ENCODE measurements around the gene CFAP299. TPM values are rescaled to one million over a fixed set of nuclear protein-coding genes. Genes with fewer than 3 reads are reported as not detected.

CFAP299 gene
- total RNA-seq, 3 donors from 2014 or later, result not detected

DNA sequence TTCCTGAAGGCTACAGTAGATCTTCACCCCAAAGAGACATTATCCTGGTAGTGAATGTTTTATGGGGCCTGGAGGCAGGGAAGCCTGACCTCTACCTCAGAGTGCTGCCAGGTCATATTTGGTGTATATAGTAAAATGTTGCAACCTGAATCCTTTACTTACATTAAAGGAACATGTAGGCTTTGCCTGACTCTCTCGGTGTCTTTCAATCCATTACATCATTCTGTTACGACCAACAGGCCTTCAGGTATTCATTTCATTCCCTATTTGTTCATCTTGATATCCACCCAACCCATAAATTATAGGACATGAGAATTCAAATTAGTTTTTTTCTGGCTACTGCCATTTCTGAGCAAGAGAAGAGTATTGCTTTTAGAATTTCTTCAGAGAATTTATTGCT lies 116.5 kb downstream of the CFAP299 start:
- intact Hi-C loops (cut with DNase I, micrococcal nuclease), result no loop called here
- no peaks in the 10 kb centered on the region for H3K9me3 ChIP-seq
- H3K4me3 ChIP-seq, result no peak overlapping the region
- H3K4me1 ChIP-seq (ENCODE audit: low read depth), result no peaks in the 10 kb centered on the region
- no peaks in the 10 kb centered on the region for H3K36me3 ChIP-seq (ENCODE audit: low read depth)
- DNase-seq (no peak), ATAC-seq (no peak)
- TF ChIP-seq, protein P1, sequence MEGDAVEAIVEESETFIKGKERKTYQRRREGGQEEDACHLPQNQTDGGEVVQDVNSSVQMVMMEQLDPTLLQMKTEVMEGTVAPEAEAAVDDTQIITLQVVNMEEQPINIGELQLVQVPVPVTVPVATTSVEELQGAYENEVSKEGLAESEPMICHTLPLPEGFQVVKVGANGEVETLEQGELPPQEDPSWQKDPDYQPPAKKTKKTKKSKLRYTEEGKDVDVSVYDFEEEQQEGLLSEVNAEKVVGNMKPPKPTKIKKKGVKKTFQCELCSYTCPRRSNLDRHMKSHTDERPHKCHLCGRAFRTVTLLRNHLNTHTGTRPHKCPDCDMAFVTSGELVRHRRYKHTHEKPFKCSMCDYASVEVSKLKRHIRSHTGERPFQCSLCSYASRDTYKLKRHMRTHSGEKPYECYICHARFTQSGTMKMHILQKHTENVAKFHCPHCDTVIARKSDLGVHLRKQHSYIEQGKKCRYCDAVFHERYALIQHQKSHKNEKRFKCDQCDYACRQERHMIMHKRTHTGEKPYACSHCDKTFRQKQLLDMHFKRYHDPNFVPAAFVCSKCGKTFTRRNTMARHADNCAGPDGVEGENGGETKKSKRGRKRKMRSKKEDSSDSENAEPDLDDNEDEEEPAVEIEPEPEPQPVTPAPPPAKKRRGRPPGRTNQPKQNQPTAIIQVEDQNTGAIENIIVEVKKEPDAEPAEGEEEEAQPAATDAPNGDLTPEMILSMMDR (IDR thresholded peaks at IDR 0.05), result no peak

DNA sequence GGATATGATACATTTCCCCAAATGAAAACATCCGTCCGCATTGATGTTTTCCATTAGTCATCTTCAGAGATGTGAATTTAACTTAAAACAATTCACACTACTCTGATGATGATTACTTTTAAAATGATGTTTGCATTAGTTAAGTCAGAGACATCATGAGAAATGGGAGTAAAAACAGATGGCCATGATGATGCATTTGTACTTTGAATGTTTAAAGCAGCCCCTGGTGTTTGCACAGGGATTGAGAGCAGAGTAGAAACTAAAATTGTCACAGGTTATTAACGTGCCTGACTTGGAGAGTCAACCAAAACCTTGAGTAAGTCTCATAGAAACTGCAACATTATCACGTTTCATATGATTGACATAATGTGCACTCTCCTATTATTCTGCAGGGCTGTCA lies 117.2 kb downstream of the CFAP299 start:
- Histone ChIP-seq H3K4me1 (ENCODE audit: low read depth) (no peaks in the 10 kb centered on the region), H3K9me3 (no peaks in the 10 kb centered on the region), H3K36me3 (ENCODE audit: low read depth) (no peaks in the 10 kb centered on the region), H3K4me3 (no peak overlapping the region)
- TF ChIP-seq, protein P1 (IDR thresholded peaks at IDR 0.05), result no peak
- intact Hi-C loops (cut with DNase I, micrococcal nuclease), result no loop called here
- no peak for DNase-seq
- no peak for ATAC-seq

DNA sequence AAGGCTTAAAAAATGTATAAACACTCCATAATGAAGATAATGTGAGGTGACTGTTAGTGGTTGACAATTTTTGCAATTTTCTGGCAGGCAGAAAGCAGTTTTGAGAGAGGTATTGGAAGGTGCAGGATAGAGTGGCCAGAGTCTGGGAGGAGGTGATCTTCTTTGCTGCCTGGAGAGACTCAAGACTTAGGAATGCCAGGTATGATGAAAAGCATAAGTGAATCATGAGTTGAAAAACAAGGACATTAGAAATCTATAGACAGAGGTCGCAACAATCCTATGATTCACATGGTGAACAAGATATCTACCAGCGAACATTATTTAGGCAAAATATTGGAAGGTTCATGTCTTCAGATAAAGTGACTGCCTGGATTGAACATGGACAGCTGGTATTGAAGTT lies 118.5 kb downstream of the CFAP299 start:
- TF ChIP-seq, protein P1 (IDR thresholded peaks at IDR 0.05), result no peak
- DNase-seq (no peak), ATAC-seq (no peak)
- intact Hi-C loops (cut with DNase I, micrococcal nuclease), result no loop called here
- Histone ChIP-seq H3K4me1 (ENCODE audit: low read depth) (no peaks in the 10 kb centered on the region), H3K9me3 (no peaks in the 10 kb centered on the region), H3K36me3 (ENCODE audit: low read depth) (no peaks in the 10 kb centered on the region), H3K4me3 (no peak overlapping the region)

DNA sequence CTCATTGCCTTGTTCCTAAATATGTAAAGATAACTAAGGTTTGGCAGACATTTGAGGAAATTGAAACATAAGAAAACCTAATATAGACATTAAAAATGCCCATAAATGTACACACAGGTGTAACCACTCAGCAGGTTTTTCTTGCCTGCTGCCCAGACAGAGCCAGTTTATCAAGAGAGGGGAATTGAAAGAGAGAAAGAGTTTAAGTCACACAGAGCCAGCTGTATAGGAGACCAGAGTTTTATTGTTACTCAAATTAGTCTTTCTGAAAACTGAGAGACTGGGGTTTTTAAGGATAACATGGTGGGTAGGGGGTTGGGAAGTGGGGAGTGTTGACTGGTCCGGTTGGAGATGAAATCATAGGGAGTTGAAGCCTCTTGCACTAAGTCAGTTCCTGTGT lies 119.0 kb downstream of the CFAP299 start:
- Histone ChIP-seq H3K4me1 (ENCODE audit: low read depth) (no peaks in the 10 kb centered on the region), H3K4me3 (no peak overlapping the region), H3K36me3 (ENCODE audit: low read depth) (no peaks in the 10 kb centered on the region), H3K9me3 (no peaks in the 10 kb centered on the region)
- ATAC-seq (peak; percentile 38), DNase-seq (no peak)
- TF ChIP-seq, protein P1 (IDR thresholded peaks at IDR 0.05), result no peak
- intact Hi-C loops (cut with DNase I, micrococcal nuclease), result no loop called here

DNA sequence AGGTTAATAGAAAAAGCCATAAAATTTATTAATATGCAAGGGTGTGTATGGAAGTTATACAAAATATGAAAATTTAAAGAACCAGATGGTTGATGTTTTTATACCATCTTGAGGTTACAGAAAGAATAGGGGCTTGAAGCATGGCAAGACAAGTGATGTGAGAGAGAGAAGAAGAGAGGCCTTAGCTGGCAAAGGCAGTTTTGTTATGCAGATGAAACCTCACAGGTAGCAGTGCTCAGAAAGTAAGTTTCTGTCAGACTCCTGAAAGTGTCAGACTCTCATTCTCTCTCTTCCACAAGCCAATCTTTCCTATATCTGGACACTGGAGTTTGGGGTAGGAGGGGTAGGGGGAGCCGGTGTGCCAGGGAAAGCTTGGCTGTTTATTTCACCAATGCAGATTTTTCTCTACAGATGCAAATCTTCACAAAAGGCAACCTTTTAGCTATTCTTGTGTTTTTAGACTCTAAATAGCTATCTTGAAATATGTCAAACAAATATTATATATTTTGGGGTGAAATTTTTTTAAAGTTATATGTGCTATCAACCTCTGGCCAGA lies 124.5 kb downstream of the CFAP299 start:
- Histone ChIP-seq H3K36me3 (ENCODE audit: low read depth) (no peaks in the 10 kb centered on the region), H3K9me3 (no peaks in the 10 kb centered on the region), H3K4me3 (no peak overlapping the region), H3K4me1 (ENCODE audit: low read depth) (no peaks in the 10 kb centered on the region)
- DNase-seq, result no peak
- no peak for ATAC-seq
- TF ChIP-seq, protein P1 (IDR thresholded peaks at IDR 0.05), result no peak
- intact Hi-C loops (cut with DNase I, micrococcal nuclease), result no loop called here

DNA sequence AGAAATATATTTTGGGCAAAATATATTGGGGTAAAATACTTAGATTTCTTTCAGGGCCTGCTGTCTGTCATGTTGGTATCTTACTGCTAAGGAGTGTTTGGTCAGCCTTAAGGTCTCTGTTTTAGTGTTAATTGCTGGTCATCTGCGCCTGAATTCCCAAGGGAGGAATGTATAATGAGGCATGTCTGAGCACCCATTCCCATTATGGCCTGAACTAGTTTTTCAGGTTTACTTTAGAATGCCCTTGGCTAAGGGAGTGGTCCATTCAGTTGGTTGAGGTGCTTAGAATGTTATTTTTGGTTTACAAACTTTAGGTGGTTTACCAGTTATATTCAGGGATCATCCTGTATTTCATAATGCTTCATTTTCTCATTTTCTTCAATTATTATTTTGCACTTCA lies 125.9 kb downstream of the CFAP299 start:
- intact Hi-C loops (cut with DNase I, micrococcal nuclease), result no loop called here
- H3K36me3 ChIP-seq (ENCODE audit: low read depth), result no peaks in the 10 kb centered on the region
- TF ChIP-seq, protein P1 (IDR thresholded peaks at IDR 0.05), result no peak
- no peaks in the 10 kb centered on the region for H3K4me1 ChIP-seq (ENCODE audit: low read depth)
- DNase-seq (no peak), ATAC-seq (no peak)
- H3K4me3 ChIP-seq, result no peak overlapping the region
- H3K9me3 ChIP-seq, result no peaks in the 10 kb centered on the region
